ENCODE results near the gene SUGCT.

The SUGCT gene

DNA sequence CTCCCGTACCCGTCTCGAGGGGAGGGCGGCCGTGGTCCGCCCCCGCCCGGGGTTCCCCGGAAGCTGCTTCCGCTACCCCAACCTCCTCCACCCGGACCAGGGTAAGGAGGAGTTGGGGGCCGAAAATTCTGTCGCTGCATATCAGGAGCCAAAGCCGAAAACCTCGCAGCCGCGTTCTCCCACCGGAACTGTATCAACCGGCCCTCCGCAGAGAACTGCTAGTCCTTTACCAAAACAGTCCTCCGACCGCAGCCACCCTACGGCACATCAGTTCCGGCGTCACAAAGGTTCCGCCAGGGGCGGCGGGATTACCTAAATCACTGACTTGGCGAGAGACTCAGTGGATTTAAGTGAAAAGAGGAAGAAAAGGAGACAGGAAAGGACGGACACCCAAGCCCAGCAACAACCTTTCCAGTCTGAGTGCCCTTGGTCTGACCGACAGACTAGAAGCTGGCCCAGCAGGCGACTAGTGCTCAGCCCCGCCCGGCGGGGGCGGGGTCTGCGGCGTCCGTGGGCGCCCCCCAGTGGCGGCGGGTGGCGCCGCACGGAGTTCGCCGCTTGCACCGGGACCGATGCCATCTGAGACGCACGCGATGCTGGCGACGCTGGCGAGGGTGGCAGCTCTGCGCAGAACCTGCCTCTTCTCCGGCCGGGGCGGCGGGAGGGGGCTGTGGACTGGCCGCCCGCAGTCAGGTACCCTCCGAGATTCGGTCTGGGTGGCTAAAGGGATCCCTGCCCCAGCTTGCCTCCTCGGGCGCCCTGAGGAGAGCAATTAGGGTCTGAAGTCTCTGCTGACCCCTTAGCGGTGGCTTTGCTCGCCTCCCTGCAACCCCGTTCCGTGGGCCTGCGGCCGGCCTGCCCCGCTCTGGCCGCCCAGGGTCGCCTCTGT is at the start of gene SUGCT, which contains the start of gene MPLKIP:
Gene SUGCT (plus strand): TSS at position 578 of the 889 bp plus-strand sequence.
Gene MPLKIP (minus strand): TSS at position 195 of the 889 bp plus-strand sequence. CDS start 55 bp downstream, at position 140.
- H3K36me3 ChIP-seq (replicated peaks; ENCODE audit: low read depth, low read length) = peaks cover 27% of the 10 kb centered on the region
- H3K4me1 ChIP-seq (ENCODE audit: low read length) = peaks cover 13% of the 10 kb centered on the region
- H3K27ac ChIP-seq (ENCODE audit: low read length) = peak within 1 kb of the TSS; percentile 72
- H2AFZ ChIP-seq (ENCODE audit: low read depth, low read length) = peak within 1 kb of the TSS; percentile 100
- no peaks in the 10 kb centered on the region for H3K27me3 ChIP-seq (ENCODE audit: low read depth, low read length)
- H3K4me2 ChIP-seq (ENCODE audit: low read length) = peak within 1 kb of the TSS; percentile 95
- TF ChIP-seq, protein P1, sequence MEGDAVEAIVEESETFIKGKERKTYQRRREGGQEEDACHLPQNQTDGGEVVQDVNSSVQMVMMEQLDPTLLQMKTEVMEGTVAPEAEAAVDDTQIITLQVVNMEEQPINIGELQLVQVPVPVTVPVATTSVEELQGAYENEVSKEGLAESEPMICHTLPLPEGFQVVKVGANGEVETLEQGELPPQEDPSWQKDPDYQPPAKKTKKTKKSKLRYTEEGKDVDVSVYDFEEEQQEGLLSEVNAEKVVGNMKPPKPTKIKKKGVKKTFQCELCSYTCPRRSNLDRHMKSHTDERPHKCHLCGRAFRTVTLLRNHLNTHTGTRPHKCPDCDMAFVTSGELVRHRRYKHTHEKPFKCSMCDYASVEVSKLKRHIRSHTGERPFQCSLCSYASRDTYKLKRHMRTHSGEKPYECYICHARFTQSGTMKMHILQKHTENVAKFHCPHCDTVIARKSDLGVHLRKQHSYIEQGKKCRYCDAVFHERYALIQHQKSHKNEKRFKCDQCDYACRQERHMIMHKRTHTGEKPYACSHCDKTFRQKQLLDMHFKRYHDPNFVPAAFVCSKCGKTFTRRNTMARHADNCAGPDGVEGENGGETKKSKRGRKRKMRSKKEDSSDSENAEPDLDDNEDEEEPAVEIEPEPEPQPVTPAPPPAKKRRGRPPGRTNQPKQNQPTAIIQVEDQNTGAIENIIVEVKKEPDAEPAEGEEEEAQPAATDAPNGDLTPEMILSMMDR (IDR thresholded peaks at IDR 0.05; ENCODE audit: low read depth, low read length) = peak; percentile 84
- no peak for TF ChIP-seq EZH2phosphoT487 (IDR thresholded peaks at IDR 0.05; ENCODE audit: low read depth)
- peaks cover 47% of the 10 kb centered on the region for H3K79me2 ChIP-seq (ENCODE audit: low read length)
- H3K4me3 ChIP-seq (ENCODE audit: low read length) = peak within 1 kb of the TSS; percentile 95
- peak within 1 kb of the TSS; percentile 94 for H3K9ac ChIP-seq (ENCODE audit: low read length)
- no peaks in the 10 kb centered on the region for H3K9me3 ChIP-seq (ENCODE audit: insufficient read depth, low read length)
- peaks cover 16% of the 10 kb centered on the region; the same call in 1 of the 2 replicates for H4K20me1 ChIP-seq (ENCODE audit: insufficient read depth, low read length)

DNA sequence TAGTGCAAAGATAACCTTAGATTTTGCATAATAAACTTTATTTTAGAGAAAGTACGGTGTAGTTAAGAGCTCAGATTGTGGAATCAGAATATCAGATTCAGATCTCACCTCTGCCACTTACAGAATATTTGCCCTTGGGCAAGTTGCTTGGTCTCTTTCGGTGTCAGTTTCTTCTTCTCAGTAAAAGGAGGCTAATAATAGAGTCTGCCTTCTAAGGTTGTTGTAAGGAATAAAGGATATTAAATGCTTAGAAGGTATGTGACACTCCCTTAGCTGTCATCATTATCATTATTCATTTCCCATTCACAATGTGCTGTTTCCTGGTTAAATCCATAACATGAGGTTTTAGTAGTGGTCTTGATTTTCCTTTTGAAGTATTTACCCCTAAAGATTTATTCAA is 42.6 kb upstream of the SUGCT start:
- H3K4me1 ChIP-seq (ENCODE audit: low read length) = no peaks in the 10 kb centered on the region
- no peak overlapping the region for H3K27ac ChIP-seq (ENCODE audit: low read length)
- TF ChIP-seq EZH2phosphoT487 (IDR thresholded peaks at IDR 0.05; ENCODE audit: low read depth) = no peak
- TF ChIP-seq, protein P1 (IDR thresholded peaks at IDR 0.05; ENCODE audit: low read depth, low read length) = no peak
- no peaks in the 10 kb centered on the region for H4K20me1 ChIP-seq (ENCODE audit: insufficient read depth, low read length)
- H3K27me3 ChIP-seq (ENCODE audit: low read depth, low read length) = no peaks in the 10 kb centered on the region
- H3K79me2 ChIP-seq (ENCODE audit: low read length) = no peaks in the 10 kb centered on the region
- no peaks in the 10 kb centered on the region for H3K9me3 ChIP-seq (ENCODE audit: insufficient read depth, low read length)
- no peak overlapping the region for H3K4me2 ChIP-seq (ENCODE audit: low read length)
- no peak overlapping the region for H3K4me3 ChIP-seq (ENCODE audit: low read length)
- H3K9ac ChIP-seq (ENCODE audit: low read length) = no peak overlapping the region
- no peak overlapping the region for H2AFZ ChIP-seq (ENCODE audit: low read depth, low read length)
- H3K36me3 ChIP-seq (replicated peaks; ENCODE audit: low read depth, low read length) = peaks cover 31% of the 10 kb centered on the region

DNA sequence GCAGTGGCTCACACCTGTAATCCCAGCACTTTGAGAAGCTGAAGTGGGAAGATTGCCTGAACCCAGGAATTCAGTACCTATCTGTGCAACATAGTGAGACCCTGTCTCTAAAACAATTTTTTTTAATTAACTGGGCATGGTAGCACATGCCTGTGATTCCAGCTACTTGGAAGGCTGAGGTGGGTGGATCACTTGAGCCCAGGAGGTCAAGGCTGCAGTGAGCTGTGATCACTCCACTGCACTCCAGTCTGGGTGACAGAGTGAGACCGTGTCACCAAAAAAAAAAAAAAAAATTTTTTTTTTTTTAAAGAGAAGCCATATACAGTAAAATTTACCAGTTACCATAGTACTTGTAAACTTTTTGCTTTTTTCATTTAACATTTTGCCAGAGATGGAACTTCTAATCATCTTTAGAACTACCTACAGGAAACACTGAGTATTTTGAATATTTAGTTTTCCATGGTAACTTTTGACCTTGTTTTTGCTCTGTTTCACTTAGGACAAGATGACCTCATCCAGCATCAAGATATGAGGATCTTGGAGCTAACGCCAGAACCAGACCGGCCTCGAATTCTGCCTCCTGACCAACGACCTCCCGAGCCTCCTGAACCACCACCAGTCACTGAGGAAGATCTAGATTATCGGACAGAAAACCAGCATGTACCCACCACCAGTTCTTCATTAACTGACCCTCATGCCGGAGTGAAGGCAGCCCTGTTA is 41.0 kb upstream of the SUGCT start:
- Histone ChIP-seq H3K27me3 (ENCODE audit: low read depth, low read length) (no peaks in the 10 kb centered on the region), H2AFZ (ENCODE audit: low read depth, low read length) (no peak overlapping the region), H3K27ac (ENCODE audit: low read length) (no peak overlapping the region), H3K4me1 (ENCODE audit: low read length) (no peaks in the 10 kb centered on the region), H3K9ac (ENCODE audit: low read length) (no peak overlapping the region), H4K20me1 (ENCODE audit: insufficient read depth, low read length) (no peaks in the 10 kb centered on the region), H3K4me3 (ENCODE audit: low read length) (no peak overlapping the region), H3K36me3 (replicated peaks; ENCODE audit: low read depth, low read length) (peaks cover 25% of the 10 kb centered on the region), H3K79me2 (ENCODE audit: low read length) (no peaks in the 10 kb centered on the region), H3K9me3 (ENCODE audit: insufficient read depth, low read length) (no peaks in the 10 kb centered on the region), H3K4me2 (ENCODE audit: low read length) (no peak overlapping the region)
- TF ChIP-seq, protein P1 (IDR thresholded peaks at IDR 0.05; ENCODE audit: low read depth, low read length) = no peak
- TF ChIP-seq EZH2phosphoT487 (IDR thresholded peaks at IDR 0.05; ENCODE audit: low read depth) = no peak

DNA sequence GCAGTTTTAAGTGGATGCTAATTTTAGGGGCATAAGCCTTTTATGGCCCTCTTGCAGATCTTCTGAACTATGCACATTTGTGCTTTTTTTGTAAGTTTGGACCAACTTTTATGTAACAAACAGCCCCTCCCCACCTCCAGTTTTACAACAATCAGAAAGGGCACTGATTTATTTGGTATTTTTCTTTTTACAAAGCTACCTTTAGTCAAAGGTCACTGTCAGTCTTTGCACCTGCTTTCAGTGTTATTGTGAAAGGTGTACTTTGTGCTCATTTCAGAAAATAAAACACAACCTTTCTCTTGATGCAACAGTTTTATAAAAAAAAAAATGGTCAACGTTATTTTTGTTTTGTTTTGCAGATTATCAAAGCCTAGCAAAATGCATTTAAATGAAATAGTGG is 39.6 kb upstream of the SUGCT start:
- Histone ChIP-seq H3K27me3 (ENCODE audit: low read depth, low read length) (no peaks in the 10 kb centered on the region), H3K4me2 (ENCODE audit: low read length) (no peak overlapping the region), H3K79me2 (ENCODE audit: low read length) (no peaks in the 10 kb centered on the region), H3K9ac (ENCODE audit: low read length) (no peak overlapping the region), H3K36me3 (replicated peaks; ENCODE audit: low read depth, low read length) (peaks cover 25% of the 10 kb centered on the region), H3K4me1 (ENCODE audit: low read length) (no peaks in the 10 kb centered on the region), H3K27ac (ENCODE audit: low read length) (no peak overlapping the region), H4K20me1 (ENCODE audit: insufficient read depth, low read length) (no peaks in the 10 kb centered on the region), H3K4me3 (ENCODE audit: low read length) (no peak overlapping the region), H2AFZ (ENCODE audit: low read depth, low read length) (no peak overlapping the region), H3K9me3 (ENCODE audit: insufficient read depth, low read length) (no peaks in the 10 kb centered on the region)
- TF ChIP-seq, protein P1 (IDR thresholded peaks at IDR 0.05; ENCODE audit: low read depth, low read length) = no peak
- no peak for TF ChIP-seq EZH2phosphoT487 (IDR thresholded peaks at IDR 0.05; ENCODE audit: low read depth)
